ENCODE measurements around the gene DEPDC7. TPM values are rescaled to one million over a fixed set of nuclear protein-coding genes. Genes with fewer than 3 reads are reported as not detected.

The DEPDC7 gene
- polyA plus RNA-seq, 6 donors from 2014 or later: 0.27 TPM; not detected in 5

GRCh38 chr11:33068611-33069340, 53.1 kb downstream of the DEPDC7 start:
- Mint-ChIP-seq H3K4me3 (no peak overlapping the region), H3K27ac (peak overlapping the region in 1 of 6 donors; percentile 67), H3K27me3 (no peaks in the 10 kb centered on the region), H3K4me1 (peaks cover 11 to 20% (median 11%) of the 10 kb centered on the region in 3 donors), H3K36me3 (peaks cover 21 to 22% of the 10 kb centered on the region in 2 donors), H3K9me3 (no peaks in the 10 kb centered on the region)
- DNase-seq: no peak
- ATAC-seq (ENCODE audit: low read depth in 2 of 2): no peak

DNA sequence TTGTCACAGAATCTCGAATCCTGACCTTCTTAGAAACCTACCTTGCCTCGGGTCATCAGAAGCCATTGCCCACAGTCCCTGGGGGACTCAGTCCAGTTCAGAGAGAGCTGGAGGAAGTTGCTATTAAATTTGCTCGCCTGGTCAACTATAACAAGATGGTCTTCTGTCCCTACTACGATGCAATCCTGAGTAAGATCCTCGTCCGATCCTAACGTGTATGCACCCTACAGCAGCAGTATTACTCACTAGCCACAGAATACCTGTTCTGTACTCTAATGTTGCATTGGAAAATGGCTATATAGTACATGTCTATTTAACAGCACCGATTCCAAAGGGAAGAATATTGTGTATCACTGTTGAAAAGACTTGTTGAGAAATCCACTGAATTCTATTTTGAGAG, 56.8 kb downstream of the DEPDC7 start:
- Mint-ChIP-seq H3K36me3 (peaks cover 37 to 39% of the 10 kb centered on the region in 2 donors), H3K4me3 (no peak overlapping the region), H3K9me3 (peaks cover 0 to 4% (median 0%) of the 10 kb centered on the region in 7 donors), H3K4me1 (no peaks in the 10 kb centered on the region), H3K27me3 (no peaks in the 10 kb centered on the region), H3K27ac (no peak overlapping the region)
- DNase-seq: no peak
- no peak for ATAC-seq (ENCODE audit: low read depth in 2 of 2)

Other genes with a start within 250 kb of the DEPDC7 start
- gene CCDC73, start 221.2 kb upstream of the DEPDC7 start, polyA plus RNA-seq (ENCODE audit: low read depth in 6 of 6): not detected
- gene PRRG4, start 186.0 kb upstream of the DEPDC7 start, polyA plus RNA-seq (ENCODE audit: low read depth in 6 of 6): not detected
- gene QSER1, start 123.1 kb upstream of the DEPDC7 start, polyA plus RNA-seq (ENCODE audit: low read depth in 6 of 6): 1 to 10 TPM in 5 of 6 donors, not detected in 1; 1.0 to 2.0 (median 1.8) TPM
- gene TCP11L1, start 23.7 kb downstream of the DEPDC7 start, polyA plus RNA-seq (ENCODE audit: low read depth in 6 of 6): 10 to 100 TPM in 1 of 6 donors, 1 to 10 TPM in 5; 4.7 to 10.1 (median 8.5) TPM
- gene CSTF3, start 145.6 kb downstream of the DEPDC7 start, polyA plus RNA-seq (ENCODE audit: low read depth in 6 of 6): 10 to 100 TPM; 13.1 to 20.8 (median 15.4) TPM
- 10 to 100 TPM; 32.9 to 44.0 (median 36.7) TPM for gene HIPK3, start 241.5 kb downstream of the DEPDC7 start, polyA plus RNA-seq (ENCODE audit: low read depth in 6 of 6)